ENCODE measurements around the gene PPP4R2. TPM values are rescaled to one million over a fixed set of nuclear protein-coding genes. Genes with fewer than 3 reads are reported as not detected.

The PPP4R2 gene
- total and polyA plus RNA-seq, 2 experiments from 2014 or later: 51.0 to 91.4 TPM

- TF ChIP-seq CTCF (IDR thresholded peaks at IDR 0.05; ENCODE audit: poor library complexity) (no peak), EZH2 (IDR thresholded peaks at IDR 0.05; ENCODE audit: borderline replicate concordance) (no peak), EZH2phosphoT487 (IDR thresholded peaks at IDR 0.05; ENCODE audit: low read depth, severe bottlenecking, unreplicated experiment) (no peak)
- Histone ChIP-seq H3K4me2 (no peak overlapping the region), H3K36me3 (replicated peaks; ENCODE audit: insufficient read depth, low read depth) (no peaks in the 10 kb centered on the region), H3K27me3 (no peaks in the 10 kb centered on the region), H2AFZ (no peak overlapping the region), H3K9me2 (replicated peaks; ENCODE audit: insufficient read depth) (no peaks in the 10 kb centered on the region), H3K79me2 (no peaks in the 10 kb centered on the region), H3K27ac (no peak overlapping the region), H4K20me1 (ENCODE audit: insufficient read depth, poor library complexity, severe bottlenecking) (peaks cover 100% of the 10 kb centered on the region), H3K9me3 (ENCODE audit: low read depth) (no peaks in the 10 kb centered on the region), H3K4me1 (ENCODE audit: insufficient read depth) (peaks cover 40% of the 10 kb centered on the region), H3K4me3 (no peak overlapping the region)
- DNase-seq (ENCODE audit: low spot score): no peak
- 84% methylated on average over 4 of the region's 4 CpGs for WGBS (ENCODE audit: low lambda C conversion rate, missing lambda C conversion rate)
These were observed 7.7 kb downstream of the PPP4R2 start for GRCh38 chr3:73004316-73004715.

DNA sequence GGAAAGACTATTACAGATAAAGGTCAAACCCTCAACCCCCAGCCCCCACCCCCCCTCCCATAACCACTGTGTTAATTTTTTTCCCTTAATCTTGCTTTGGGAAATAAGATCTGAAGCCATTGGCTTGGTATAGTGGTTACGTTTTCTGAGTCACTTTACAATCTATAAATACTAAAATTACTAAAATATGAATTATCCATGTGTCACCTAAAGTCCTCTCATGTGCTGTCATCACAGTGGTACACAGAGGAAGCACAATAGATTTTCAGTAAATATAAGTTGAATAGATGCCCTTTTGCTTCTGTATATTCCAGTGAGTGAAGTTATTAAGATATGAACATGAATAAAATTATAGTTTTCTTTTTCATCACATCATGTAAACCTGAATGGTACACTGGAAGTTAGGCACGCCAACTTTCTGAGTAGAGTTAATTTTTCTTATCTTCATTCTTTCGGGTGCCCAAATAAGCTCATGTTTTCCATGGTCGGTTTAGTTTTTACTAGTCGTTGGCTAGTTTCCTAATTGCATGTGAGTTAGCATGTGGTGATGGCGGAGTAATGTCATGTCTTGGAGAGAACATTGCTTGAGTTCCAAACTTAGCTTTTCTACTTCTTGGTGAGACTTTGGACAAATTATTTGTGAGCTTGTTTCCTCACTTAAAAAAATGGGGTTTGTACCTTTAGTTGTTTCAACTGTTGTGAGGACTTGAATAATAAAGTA is 11.5 kb downstream of the PPP4R2 start:
- WGBS (ENCODE audit: low lambda C conversion rate, missing lambda C conversion rate): 80% methylated on average over 6 of the region's 6 CpGs
- TF ChIP-seq CTCF (IDR thresholded peaks at IDR 0.05; ENCODE audit: poor library complexity) (no peak), EZH2phosphoT487 (IDR thresholded peaks at IDR 0.05; ENCODE audit: low read depth, severe bottlenecking, unreplicated experiment) (no peak), EZH2 (IDR thresholded peaks at IDR 0.05; ENCODE audit: borderline replicate concordance) (no peak)
- Histone ChIP-seq H3K79me2 (no peaks in the 10 kb centered on the region), H3K27ac (peak overlapping the region; percentile 2), H3K4me1 (ENCODE audit: insufficient read depth) (peaks cover 29% of the 10 kb centered on the region), H3K9me2 (replicated peaks; ENCODE audit: insufficient read depth) (no peaks in the 10 kb centered on the region), H4K20me1 (ENCODE audit: insufficient read depth, poor library complexity, severe bottlenecking) (peaks cover 100% of the 10 kb centered on the region), H3K4me2 (peak overlapping the region; percentile 50), H3K4me3 (no peak overlapping the region), H3K36me3 (replicated peaks; ENCODE audit: insufficient read depth, low read depth) (no peaks in the 10 kb centered on the region), H3K27me3 (no peaks in the 10 kb centered on the region), H3K9me3 (ENCODE audit: low read depth) (no peaks in the 10 kb centered on the region), H2AFZ (no peak overlapping the region)
- DNase-seq (ENCODE audit: low spot score): no peak

GRCh38 chr3:73009008-73009407 is 12.4 kb downstream of the PPP4R2 start:
- H3K79me2 ChIP-seq: no peaks in the 10 kb centered on the region
- WGBS (ENCODE audit: low lambda C conversion rate, missing lambda C conversion rate): 66% methylated on average over 4 of the region's 4 CpGs
- no peak for DNase-seq (ENCODE audit: low spot score)
- H3K36me3 ChIP-seq (replicated peaks; ENCODE audit: insufficient read depth, low read depth): no peaks in the 10 kb centered on the region
- H3K4me1 ChIP-seq (ENCODE audit: insufficient read depth): peaks cover 23% of the 10 kb centered on the region
- no peak overlapping the region for H3K4me3 ChIP-seq
- no peaks in the 10 kb centered on the region for H3K27me3 ChIP-seq
- no peaks in the 10 kb centered on the region for H3K9me2 ChIP-seq (replicated peaks; ENCODE audit: insufficient read depth)
- H4K20me1 ChIP-seq (ENCODE audit: insufficient read depth, poor library complexity, severe bottlenecking): peaks cover 100% of the 10 kb centered on the region
- H3K27ac ChIP-seq: peak overlapping the region; percentile 2
- no peaks in the 10 kb centered on the region for H3K9me3 ChIP-seq (ENCODE audit: low read depth)
- TF ChIP-seq EZH2 (IDR thresholded peaks at IDR 0.05; ENCODE audit: borderline replicate concordance) (no peak), CTCF (IDR thresholded peaks at IDR 0.05; ENCODE audit: poor library complexity) (no peak), EZH2phosphoT487 (IDR thresholded peaks at IDR 0.05; ENCODE audit: low read depth, severe bottlenecking, unreplicated experiment) (no peak)
- no peak overlapping the region for H2AFZ ChIP-seq
- H3K4me2 ChIP-seq: peak overlapping the region; percentile 50

All from hepatocyte (in vitro differentiated cells).